Trophoblast cell (in vitro differentiated cells and primary cell): ENCODE measurements around the gene UVSSA.

ENCODE experiments used
- DNase-seq, 2 donors: peaks; one replicate each; pipeline ENCODE4 v3.0.0-alpha.2; 2016
- H2AFZ ChIP-seq: 2 replicates; pipeline ENCODE4 v1.6.1; 2013; ENCODE audit warnings: low read length, moderate library complexity, mild to moderate bottlenecking; ENCODE audit not compliant: insufficient read depth, poor library complexity
- H2AK5ac ChIP-seq: 2 replicates; pipeline ENCODE4 v1.6.1; 2013; ENCODE audit warnings: mild to moderate bottlenecking, low read length
- H2BK120ac ChIP-seq: 2 replicates; pipeline ENCODE4 v1.6.1; 2013; ENCODE audit warnings: low read length, mild to moderate bottlenecking, moderate library complexity; ENCODE audit not compliant: insufficient read depth, poor library complexity
- H2BK12ac ChIP-seq: 2 replicates; pipeline ENCODE4 v1.6.1; 2013; ENCODE audit warnings: mild to moderate bottlenecking, low read length, moderate library complexity
- H2BK5ac ChIP-seq: 2 replicates; pipeline ENCODE4 v1.6.1; 2013; ENCODE audit warnings: low read length, low read depth, moderate library complexity, mild to moderate bottlenecking; ENCODE audit not compliant: poor library complexity
- H3K14ac ChIP-seq: 2 replicates; pipeline ENCODE4 v1.6.1; 2013; ENCODE audit warnings: mild to moderate bottlenecking, low read length
- H3K18ac ChIP-seq: 2 replicates; pipeline ENCODE4 v1.6.1; 2013; ENCODE audit warnings: mild to moderate bottlenecking, low read length
- H3K23ac ChIP-seq: 2 replicates; pipeline ENCODE4 v1.6.1; 2013; ENCODE audit warnings: low read length
- H3K27ac ChIP-seq: 2 replicates; pipeline ENCODE4 v1.5.1; 2013; ENCODE audit warnings: low read depth, mild to moderate bottlenecking, inconsistent platforms, low read length, moderate library complexity
- H3K27me3 ChIP-seq: 2 replicates; pipeline ENCODE4 v1.6.1; 2013; ENCODE audit warnings: inconsistent platforms, mild to moderate bottlenecking, low read length, moderate library complexity; ENCODE audit not compliant: insufficient read depth
- H3K36me3 ChIP-seq, 2 experiments: 1 replicate in 1 of 2; 2 replicates in 1 of 2; pipeline ENCODE4 v1.6.1; 2013; ENCODE audit warnings: low read length in 2 of 2, mild to moderate bottlenecking in 2 of 2, moderate library complexity in 1 of 2; ENCODE audit not compliant: insufficient read depth in 2 of 2, control insufficient read depth in 1 of 2
- H3K4ac ChIP-seq: 2 replicates; pipeline ENCODE4 v1.6.1; 2013; ENCODE audit warnings: low read depth, mild to moderate bottlenecking, low read length, moderate library complexity
- H3K4me1 ChIP-seq, 2 experiments: 1 replicate in 1 of 2; 2 replicates in 1 of 2; pipeline ENCODE4 v1.6.1; 2013; ENCODE audit warnings: low read length in 2 of 2, mild to moderate bottlenecking in 2 of 2, moderate library complexity in 1 of 2; ENCODE audit not compliant: insufficient read depth in 2 of 2, control insufficient read depth in 1 of 2
- H3K4me2 ChIP-seq: 2 replicates; pipeline ENCODE4 v1.6.1; 2013; ENCODE audit warnings: inconsistent platforms, mild to moderate bottlenecking, low read length, moderate library complexity
- H3K4me3 ChIP-seq: 2 replicates; pipeline ENCODE4 v1.5.1; 2013; ENCODE audit warnings: mild to moderate bottlenecking, low read depth, low read length, inconsistent platforms
- H3K79me1 ChIP-seq: one replicate; pipeline ENCODE4 v1.6.1; 2013; ENCODE audit warnings: low read length
- H3K79me2 ChIP-seq: 2 replicates; pipeline ENCODE4 v1.6.1; 2013; ENCODE audit warnings: low read length, mild to moderate bottlenecking; ENCODE audit not compliant: control insufficient read depth, insufficient read depth, poor library complexity
- H3K9ac ChIP-seq: 2 replicates; pipeline ENCODE4 v1.6.1; 2013; ENCODE audit warnings: mild to moderate bottlenecking, low read length
- H3K9me3 ChIP-seq: 2 replicates; pipeline ENCODE4 v1.6.1; 2013; ENCODE audit warnings: low read depth, mild to moderate bottlenecking, control low read depth, inconsistent platforms, low read length; ENCODE audit not compliant: insufficient read depth
- H4K12ac ChIP-seq: 2 replicates; pipeline ENCODE4 v1.6.1; 2013; ENCODE audit warnings: low read depth, mild to moderate bottlenecking, low read length, moderate library complexity
- H4K8ac ChIP-seq: 2 replicates; pipeline ENCODE4 v1.6.1; 2013; ENCODE audit warnings: low read depth, mild to moderate bottlenecking, low read length, moderate library complexity
- H4K91ac ChIP-seq: one replicate; pipeline ENCODE4 v1.6.1; 2013; ENCODE audit warnings: low read depth, mild to moderate bottlenecking, low read length, moderate library complexity
- whole genome bisulfite sequencing: extraction: QIAGEN DNeasy Blood & Tissue Kit; methylation state at CpG from one replicate; pipeline ENCODE4 v1.1.7; 2013; ENCODE audit warnings: missing lambda C conversion rate; ENCODE audit not compliant: insufficient read length, insufficient coverage; ENCODE audit errors: extremely low coverage; 5-methylcytosine and 5-hydroxymethylcytosine counted together

Gene UVSSA

GRCh38 chr4:1316537-1317168 lies 30.4 kb upstream of the UVSSA start:
- no peak overlapping the region for H3K4ac ChIP-seq
- H3K9me3 ChIP-seq, result no peaks in the 10 kb centered on the region
- no peak overlapping the region for H3K18ac ChIP-seq
- no peak for DNase-seq
- no peak overlapping the region for H3K9ac ChIP-seq
- H2AK5ac ChIP-seq, result no peak overlapping the region
- H3K4me1 ChIP-seq, result no peaks in the 10 kb centered on the region
- H4K8ac ChIP-seq, result no peak overlapping the region
- H4K91ac ChIP-seq, result no peak overlapping the region
- H3K4me2 ChIP-seq, result no peak overlapping the region
- peaks cover 66 to 69% of the 10 kb centered on the region in 2 experiments for H3K36me3 ChIP-seq
- no peaks in the 10 kb centered on the region for H3K27me3 ChIP-seq
- H4K12ac ChIP-seq, result no peak overlapping the region
- no peak overlapping the region for H3K4me3 ChIP-seq
- H3K79me2 ChIP-seq, result no peaks in the 10 kb centered on the region
- no peak overlapping the region for H3K14ac ChIP-seq
- H2BK5ac ChIP-seq, result no peak overlapping the region
- no peak overlapping the region for H2BK12ac ChIP-seq
- no peak overlapping the region for H2BK120ac ChIP-seq
- H3K27ac ChIP-seq, result no peak overlapping the region
- no peak overlapping the region for H2AFZ ChIP-seq
- no peak overlapping the region for H3K23ac ChIP-seq
- H3K79me1 ChIP-seq, result no peaks in the 10 kb centered on the region
- no CpG with 5 or more reads among the region's 16 CpGs for WGBS

GRCh38 chr4:1317177-1318045 lies 29.6 kb upstream of the UVSSA start:
- Histone ChIP-seq H4K91ac (no peak overlapping the region), H3K4me1 (no peaks in the 10 kb centered on the region), H3K4me3 (peak overlapping the region; percentile 14), H3K4ac (no peak overlapping the region), H3K9me3 (no peaks in the 10 kb centered on the region), H3K27ac (no peak overlapping the region), H2AFZ (no peak overlapping the region), H2AK5ac (no peak overlapping the region), H4K12ac (no peak overlapping the region), H2BK5ac (no peak overlapping the region), H2BK12ac (no peak overlapping the region), H3K9ac (no peak overlapping the region), H4K8ac (no peak overlapping the region), H3K4me2 (no peak overlapping the region), H3K18ac (no peak overlapping the region), H3K79me1 (no peaks in the 10 kb centered on the region), H3K36me3 (peaks cover 67 to 69% of the 10 kb centered on the region in 2 experiments), H3K27me3 (no peaks in the 10 kb centered on the region), H3K14ac (no peak overlapping the region), H2BK120ac (no peak overlapping the region), H3K79me2 (no peaks in the 10 kb centered on the region), H3K23ac (no peak overlapping the region)
- WGBS, result no CpG with 5 or more reads among the region's 29 CpGs
- DNase-seq, result no peak

- Histone ChIP-seq H3K27me3 (no peaks in the 10 kb centered on the region), H3K4me2 (no peak overlapping the region), H3K9me3 (no peaks in the 10 kb centered on the region), H3K79me2 (no peaks in the 10 kb centered on the region), H3K4me3 (no peak overlapping the region), H4K8ac (no peak overlapping the region), H2AK5ac (no peak overlapping the region), H3K4me1 (no peaks in the 10 kb centered on the region), H2BK5ac (no peak overlapping the region), H3K18ac (no peak overlapping the region), H3K23ac (no peak overlapping the region), H2BK120ac (no peak overlapping the region), H3K27ac (no peak overlapping the region), H3K14ac (no peak overlapping the region), H2AFZ (no peak overlapping the region), H3K36me3 (peaks cover 64 to 66% of the 10 kb centered on the region in 2 experiments), H3K79me1 (no peaks in the 10 kb centered on the region), H4K91ac (no peak overlapping the region), H3K9ac (no peak overlapping the region), H3K4ac (no peak overlapping the region), H4K12ac (no peak overlapping the region), H2BK12ac (no peak overlapping the region)
- WGBS, result no CpG with 5 or more reads among the region's 13 CpGs
- no peak for DNase-seq
These were observed 29.0 kb upstream of the UVSSA start for GRCh38 chr4:1318046-1318375.

GRCh38 chr4:1318488-1319213 lies 28.4 kb upstream of the UVSSA start:
- Histone ChIP-seq H2BK120ac (no peak overlapping the region), H3K36me3 (peaks cover 63 to 65% of the 10 kb centered on the region in 2 experiments), H4K91ac (no peak overlapping the region), H4K12ac (no peak overlapping the region), H4K8ac (no peak overlapping the region), H3K79me2 (no peaks in the 10 kb centered on the region), H3K9ac (no peak overlapping the region), H3K4ac (no peak overlapping the region), H3K27ac (no peak overlapping the region), H3K4me1 (peaks cover 0 to 1% of the 10 kb centered on the region in 2 experiments), H3K79me1 (no peaks in the 10 kb centered on the region), H3K14ac (no peak overlapping the region), H3K4me2 (no peak overlapping the region), H2AFZ (no peak overlapping the region), H2BK12ac (no peak overlapping the region), H2AK5ac (no peak overlapping the region), H3K9me3 (peaks cover under 1% of the 10 kb centered on the region), H2BK5ac (no peak overlapping the region), H3K4me3 (no peak overlapping the region), H3K23ac (no peak overlapping the region), H3K18ac (peak overlapping the region; percentile 25), H3K27me3 (no peaks in the 10 kb centered on the region)
- no peak for DNase-seq
- WGBS, result no CpG with 5 or more reads among the region's 18 CpGs
